Measurements from ENCODE around the gene ASPN. TPM values are rescaled to one million over a fixed set of nuclear protein-coding genes. Genes with fewer than 3 reads are reported as not detected.

Gene ASPN
- total and polyA plus RNA-seq, 9 of the 15 experiments (the other 6 are each of a cell fraction or from before 2014, with no cell fraction given) = 0.03 to 0.07 TPM; not detected in 7

- TF ChIP-seq CHD7 (IDR thresholded peaks at IDR 0.05; ENCODE audit: low read depth, low read length) = no peak
- no peak for TF ChIP-seq ESRRA (IDR thresholded peaks at IDR 0.05; ENCODE audit: borderline replicate concordance, low read depth)
- TF ChIP-seq NONO (IDR thresholded peaks at IDR 0.05; ENCODE audit: low read depth in 2 of 2, low read length in 1 of 2) = no peak
- no peak for TF ChIP-seq CBX1 (IDR thresholded peaks at IDR 0.05; ENCODE audit: low read depth)
- no peak for TF ChIP-seq PURB (CRISPR knock-in tag; IDR thresholded peaks at IDR 0.05; ENCODE audit: low read depth)
- no peak for TF ChIP-seq WHSC1 (IDR thresholded peaks at IDR 0.05; ENCODE audit: low read length)
- no peak for TF ChIP-seq KAT7 (CRISPR knock-in tag; IDR thresholded peaks at IDR 0.05; ENCODE audit: borderline replicate concordance)
- no peak for TF ChIP-seq POLR2G (IDR thresholded peaks at IDR 0.05; ENCODE audit: low read depth, low read length)
- TF ChIP-seq ZNF224 (CRISPR knock-in tag; IDR thresholded peaks at IDR 0.05) = no peak
- no peak for TF ChIP-seq ZFP36 (IDR thresholded peaks at IDR 0.05; ENCODE audit: low read depth, low read length, partially characterized antibody)
- no peak for TF ChIP-seq NFXL1 (CRISPR knock-in tag; IDR thresholded peaks at IDR 0.05)
- TF ChIP-seq RAD51 (IDR thresholded peaks at IDR 0.05; ENCODE audit: borderline replicate concordance, low read depth) = no peak
These were observed 5.3 kb downstream of the ASPN start (continued) for GRCh38 chr9:92476962-92477361.

Data from K562 (cell line).